Measurements from ENCODE around the gene SSBP3.

SSBP3 gene

DNA sequence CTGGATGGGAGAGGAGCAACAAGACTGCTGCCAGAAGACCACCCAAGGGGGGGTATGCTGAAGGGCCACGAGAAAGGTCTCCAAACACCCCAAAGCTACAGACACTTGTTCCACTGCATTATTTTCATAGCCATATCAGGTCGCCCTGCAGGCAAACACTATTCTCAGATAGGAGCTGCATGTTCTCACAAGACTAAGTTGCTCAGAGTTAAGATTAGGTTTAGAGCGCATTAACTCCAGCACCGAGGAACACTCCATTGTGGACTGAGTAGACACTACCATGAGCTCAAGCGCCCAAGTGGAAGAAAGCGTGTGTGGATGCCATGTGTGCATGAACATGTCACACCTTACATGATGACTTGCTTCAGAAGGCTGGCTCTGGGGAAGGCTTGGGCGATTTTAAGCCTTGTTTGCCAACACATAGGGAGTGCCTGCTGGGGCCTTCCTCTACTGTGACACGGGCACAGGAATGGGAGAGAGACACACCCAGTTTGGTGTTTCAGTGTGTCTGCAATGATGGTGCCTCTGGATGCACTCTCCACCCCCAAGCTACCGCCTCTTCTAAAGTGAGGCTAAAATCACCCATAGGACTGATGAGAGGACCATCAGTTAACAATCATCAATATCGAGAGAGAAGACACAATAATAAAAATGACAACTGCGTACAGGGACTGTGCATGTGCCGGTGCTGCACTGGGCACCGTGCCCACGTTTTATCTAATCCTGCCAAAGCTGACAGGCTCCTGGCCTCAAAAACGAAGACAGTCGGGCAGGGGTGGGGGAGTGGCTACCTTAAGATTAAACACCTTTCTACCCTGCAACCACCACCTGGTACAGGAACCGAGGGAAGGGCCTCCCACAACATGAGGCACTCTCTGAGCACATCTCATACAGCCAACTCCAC lies 34.9 kb downstream of the SSBP3 start:
- no peak for DNase-seq

DNA sequence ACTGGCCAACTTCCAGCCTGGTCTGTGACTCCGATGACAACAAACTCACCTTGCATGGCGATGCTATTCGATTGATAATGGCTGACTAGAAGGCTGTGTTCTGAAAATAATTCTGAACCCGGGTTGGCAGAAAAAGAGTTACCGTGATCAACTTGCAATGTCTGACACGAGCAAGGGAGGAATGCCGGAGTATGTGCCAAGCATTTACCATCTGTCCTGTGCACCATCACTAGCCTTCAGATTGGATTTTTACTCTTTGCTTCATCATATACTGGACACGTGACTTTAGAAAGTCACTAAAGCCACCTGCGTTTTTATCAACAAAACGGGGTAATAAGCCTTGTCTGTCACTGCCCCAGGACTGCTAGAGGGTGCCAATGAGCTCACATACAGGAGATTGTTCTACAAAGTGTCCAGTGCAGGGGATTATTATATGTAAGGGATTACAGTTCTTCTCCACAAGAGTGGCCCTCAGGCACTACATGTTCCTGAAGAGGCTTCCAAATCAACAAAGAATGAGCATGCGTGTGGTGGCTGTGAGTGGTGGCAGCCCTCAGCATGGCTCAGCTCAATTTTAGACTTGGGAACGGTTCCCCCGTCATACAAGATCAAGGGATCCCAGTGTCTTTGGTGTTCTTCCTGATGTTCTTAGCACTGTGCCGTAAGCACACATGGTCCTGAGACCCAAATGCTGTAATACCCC lies 35.8 kb downstream of the SSBP3 start:
- no peak for DNase-seq

DNA sequence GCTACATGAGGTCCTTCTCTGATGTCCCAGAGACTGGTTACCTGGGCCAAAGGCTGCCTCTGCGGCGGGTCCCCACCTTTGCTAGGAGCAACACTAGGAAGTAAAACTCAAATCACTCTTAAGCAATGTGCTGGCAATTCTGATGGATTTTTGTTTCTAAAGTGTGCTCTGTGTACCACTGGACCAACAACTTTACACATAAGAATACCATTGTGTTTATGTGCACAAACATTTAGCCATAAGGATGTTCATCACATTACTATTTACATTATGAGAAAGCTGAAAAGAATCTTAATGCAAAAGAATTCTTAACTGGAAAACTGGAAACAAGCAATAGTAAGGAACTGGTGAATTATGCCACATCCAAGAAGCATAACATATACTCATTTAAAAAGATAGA lies 38.6 kb downstream of the SSBP3 start:
- DNase-seq: no peak

DNA sequence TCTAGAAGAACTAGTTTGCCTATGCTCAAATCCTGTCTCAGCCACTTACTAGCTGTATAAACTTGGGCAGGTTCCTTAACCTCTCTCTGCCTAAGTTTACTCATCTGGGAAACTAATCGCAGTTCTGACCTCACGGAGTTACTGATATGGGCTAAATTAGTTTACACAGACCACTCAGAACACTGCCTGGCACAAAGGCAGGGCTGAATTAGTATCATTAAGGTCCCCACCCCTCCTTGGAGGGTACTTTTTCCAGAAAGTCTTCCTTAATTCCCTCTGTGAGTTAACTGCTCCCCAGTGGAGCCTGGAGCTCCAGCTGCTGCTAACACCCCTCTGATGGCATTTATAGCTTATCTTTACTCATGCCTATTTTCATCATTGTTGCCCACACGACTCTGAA lies 40.3 kb downstream of the SSBP3 start:
- no peak for DNase-seq

DNA sequence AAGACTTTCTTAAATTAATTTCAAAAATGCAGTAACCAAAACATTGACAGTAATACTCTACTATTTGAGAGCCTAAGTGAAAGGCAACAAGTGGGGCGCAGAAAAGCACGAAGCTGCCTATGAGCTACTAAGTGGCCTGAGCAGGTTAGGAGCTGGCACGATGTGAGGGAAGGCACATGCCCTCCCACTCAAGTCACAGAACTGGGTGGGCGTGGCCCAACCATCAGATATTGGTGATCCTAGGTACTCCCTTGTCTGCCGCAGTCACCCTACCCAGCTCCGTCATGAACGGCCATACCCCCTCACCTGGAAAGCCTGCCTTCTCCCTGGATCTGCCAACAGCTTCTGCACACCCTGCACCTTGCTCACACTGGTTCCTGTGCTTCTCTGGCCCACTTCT lies 40.8 kb downstream of the SSBP3 start:
- DNase-seq: no peak

DNA sequence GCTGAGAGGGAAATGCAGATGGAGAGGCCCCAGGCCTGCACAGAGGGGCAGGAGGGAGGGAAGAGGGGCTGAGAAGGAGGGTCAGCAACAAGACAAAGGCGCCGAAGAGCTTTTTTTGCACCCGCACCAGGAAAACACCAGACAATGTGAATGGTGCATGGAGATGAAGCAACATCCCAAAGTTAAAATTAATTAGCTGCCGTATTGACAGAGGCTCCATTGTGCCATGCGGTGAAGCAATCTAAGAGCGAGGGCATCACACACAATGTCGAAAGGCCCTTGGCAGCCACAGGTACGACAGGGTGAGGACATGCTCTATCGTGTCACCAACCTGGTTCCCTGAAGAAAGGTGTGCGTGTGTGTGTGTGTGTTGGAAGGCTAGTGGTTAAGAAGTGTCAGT lies 41.2 kb downstream of the SSBP3 start:
- no peak for DNase-seq

DNA sequence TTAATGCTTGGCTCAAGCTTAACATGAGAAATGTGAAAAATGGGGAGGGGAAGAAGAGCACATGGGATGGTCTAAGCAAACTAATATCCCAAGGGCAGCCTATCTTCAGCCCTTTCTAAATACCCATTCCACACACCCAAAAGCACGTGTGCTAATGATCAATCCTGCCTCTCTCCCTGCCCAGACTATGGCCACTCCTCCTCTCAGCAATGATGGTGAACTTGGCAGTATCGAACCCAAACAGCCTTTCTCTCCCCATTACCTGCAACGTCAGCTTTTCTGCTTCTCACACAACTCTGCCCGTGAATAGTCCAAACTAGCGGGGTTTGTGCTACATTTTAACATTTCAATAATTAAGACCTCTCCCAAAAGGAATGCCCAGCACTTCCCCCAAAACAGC lies 41.6 kb downstream of the SSBP3 start:
- no peak for DNase-seq

DNA sequence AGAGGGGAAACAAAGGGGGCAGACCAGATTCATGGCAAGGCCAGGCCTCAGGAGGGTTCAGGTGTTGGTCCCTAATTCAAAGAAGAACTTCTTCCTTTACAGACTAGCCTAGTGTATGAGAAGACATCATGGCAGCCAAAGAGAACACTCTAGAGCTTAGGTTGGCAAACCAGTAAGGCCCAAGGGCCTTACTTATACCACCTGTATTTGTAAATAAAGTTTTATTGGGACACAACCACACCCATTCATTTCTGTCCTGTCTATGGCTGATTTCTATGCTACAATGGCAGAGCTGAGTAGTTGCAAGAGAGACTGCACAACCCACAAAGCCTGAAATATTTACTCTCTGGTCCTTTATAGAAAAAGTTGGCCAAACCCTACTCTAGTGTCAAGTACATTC lies 42.3 kb downstream of the SSBP3 start:
- no peak for DNase-seq

DNA sequence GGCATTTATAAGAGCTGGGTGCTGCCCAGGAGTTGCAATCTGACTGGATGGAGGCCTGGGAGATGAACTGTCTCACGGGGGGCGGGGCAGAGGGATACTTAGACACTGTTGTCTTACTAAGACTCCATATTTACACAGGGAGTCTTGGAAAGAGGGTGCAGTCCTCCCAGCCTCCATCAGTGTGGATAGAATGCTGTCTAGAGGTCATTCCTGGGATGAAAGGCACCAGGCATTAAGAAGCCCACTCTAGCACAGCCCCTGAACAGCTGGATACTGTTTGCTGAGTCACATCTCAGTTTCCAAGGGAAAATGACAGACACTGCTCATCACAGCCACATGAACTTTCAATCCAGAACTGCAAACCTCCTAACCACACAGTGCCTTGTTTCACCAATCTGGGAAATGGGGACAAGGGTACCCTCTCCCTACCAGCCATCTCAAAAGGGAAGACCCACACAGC lies 43.3 kb downstream of the SSBP3 start:
- DNase-seq: no peak

DNA sequence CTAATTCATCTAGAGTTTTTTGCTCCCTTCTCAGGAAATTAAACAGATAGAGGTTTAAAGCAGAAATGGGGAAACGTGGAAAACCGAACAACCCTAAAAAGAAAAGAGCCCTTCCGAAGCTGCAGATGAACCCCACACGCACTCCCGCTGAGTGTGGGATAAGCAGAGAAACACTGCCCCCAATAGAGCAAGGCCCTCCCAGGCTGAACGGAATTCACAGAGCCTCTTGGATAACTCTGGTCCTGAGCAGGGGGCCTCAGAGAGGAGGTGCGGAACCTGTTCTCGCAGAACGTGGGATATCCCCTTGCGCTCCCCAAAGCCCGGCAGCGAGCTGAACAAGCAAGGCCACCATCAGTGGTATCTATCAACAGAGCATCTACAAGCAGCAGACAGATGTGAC lies 44.9 kb downstream of the SSBP3 start:
- no peak for DNase-seq

DNA sequence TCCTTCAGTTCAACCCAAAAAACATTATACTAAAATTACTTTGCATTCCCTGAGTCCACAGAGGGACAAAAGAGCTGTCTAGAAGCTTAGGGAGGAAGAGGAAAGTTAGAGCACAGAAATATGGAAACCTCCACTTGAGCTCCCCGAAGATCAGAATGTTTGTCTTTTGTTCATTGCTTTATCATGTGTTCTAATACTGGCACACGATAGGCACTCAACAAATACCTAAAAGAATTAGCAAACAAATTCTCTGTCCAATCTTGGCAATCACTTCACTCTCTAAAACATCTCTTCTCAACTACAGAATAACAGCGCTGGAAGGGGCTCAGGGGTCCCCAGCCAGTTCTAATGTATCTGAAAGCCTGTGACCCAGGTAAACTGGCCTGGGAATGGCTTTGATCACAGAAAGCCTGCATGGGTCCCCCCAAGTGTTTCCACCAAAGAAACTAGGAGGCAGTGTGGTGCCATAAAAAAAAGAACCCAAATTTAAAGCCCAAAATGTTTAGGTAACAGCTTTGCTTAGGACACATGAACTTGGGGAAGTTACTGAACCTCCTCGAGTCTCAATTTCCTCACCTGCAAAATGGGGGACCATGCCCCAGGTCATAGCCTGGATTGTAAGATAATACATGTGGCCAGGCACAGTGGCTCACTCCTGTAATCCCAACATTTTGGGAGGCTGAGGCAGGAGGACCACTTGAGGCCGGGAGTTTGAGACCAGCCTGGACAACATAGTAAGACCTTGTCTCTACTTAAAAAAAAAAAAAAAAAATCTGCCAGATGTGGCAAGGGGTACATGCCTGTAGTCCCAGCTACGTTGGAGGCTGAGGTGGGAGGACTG lies 45.8 kb downstream of the SSBP3 start:
- DNase-seq: no peak

DNA sequence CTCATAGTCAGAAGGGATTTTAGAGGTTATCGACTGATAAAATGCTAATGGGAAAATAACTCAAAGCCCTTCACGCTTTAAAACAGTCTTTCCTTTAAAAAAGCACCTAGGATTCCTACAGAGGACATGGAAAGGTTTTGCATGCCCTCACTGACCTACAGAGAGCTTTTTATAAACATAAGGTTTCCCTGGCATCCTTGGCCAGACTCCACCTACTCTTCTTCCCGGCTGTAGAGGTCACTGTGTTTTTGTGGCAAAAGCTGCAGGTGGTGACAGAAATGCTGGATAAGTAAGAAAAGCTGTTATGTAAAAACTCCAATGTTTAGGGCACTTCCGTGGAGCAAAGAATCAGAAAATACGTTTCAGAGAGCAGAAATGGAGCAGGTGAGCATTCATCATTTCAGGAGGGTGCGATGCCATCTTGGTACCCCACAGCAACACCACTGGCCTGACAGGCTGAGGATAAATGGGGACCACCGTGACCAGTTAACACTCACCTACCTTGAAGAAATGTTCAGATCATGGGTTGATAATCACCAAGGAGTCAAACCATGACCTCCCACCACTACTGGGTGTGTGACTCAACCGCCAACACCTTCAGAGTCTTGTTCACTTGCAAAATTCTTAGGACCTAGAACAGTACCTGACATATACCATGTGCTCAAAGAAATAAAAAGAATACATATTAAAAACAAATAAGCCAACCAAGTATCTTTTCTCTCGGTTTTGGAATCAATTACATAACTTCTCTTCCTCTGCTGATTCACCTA lies 46.6 kb downstream of the SSBP3 start:
- DNase-seq: no peak

DNA sequence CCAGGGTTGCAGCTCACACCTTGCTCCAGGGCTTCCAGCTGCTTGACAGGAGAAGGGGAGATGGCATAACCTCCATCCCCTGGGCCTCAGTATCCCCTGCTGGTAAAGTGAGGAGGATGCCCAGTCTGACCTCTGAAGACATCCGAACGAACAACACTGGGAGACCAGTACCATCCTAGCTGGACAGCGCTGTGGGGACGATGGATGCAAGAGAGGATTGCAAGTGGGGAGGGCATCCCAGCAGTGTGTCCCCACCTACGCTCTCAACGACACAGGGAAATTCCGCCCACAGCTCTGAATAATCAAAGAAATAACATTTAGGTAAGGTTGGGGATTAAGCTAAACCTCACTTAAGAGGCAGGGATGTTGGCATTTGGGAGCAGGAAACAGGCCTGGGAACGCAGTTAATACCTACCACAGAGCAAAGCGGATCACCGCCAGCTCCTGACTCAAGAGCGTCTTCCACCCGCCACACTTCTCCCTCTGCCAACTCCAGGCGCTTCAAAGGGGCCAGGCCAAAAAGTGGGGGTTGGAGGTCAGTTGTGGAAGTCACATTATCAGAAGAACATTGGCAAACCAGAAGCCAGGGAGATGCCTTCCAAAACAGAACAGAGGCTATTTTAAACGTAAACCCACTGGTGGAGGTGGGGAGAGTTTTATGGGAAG lies 47.6 kb downstream of the SSBP3 start:
- no peak for DNase-seq

DNA sequence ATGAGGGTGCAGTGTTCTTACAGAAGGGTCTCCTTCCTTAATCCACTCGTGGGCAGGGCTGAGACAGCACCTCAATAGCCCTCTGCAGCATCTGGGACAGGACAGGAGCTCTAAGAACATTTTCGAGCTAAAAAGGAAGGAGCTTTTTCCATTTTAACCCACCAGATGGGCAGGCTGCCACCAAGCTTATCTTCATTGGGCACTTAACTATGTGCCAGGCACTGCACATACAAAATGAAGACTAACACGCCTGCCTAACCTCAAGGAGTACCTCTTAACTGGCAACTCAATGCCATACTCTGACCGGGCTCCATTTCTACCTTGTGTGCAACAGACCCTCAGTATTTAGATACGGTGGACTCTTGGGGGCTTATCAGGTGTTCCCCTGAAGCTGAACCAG lies 48.2 kb downstream of the SSBP3 start:
- no peak for DNase-seq

DNA sequence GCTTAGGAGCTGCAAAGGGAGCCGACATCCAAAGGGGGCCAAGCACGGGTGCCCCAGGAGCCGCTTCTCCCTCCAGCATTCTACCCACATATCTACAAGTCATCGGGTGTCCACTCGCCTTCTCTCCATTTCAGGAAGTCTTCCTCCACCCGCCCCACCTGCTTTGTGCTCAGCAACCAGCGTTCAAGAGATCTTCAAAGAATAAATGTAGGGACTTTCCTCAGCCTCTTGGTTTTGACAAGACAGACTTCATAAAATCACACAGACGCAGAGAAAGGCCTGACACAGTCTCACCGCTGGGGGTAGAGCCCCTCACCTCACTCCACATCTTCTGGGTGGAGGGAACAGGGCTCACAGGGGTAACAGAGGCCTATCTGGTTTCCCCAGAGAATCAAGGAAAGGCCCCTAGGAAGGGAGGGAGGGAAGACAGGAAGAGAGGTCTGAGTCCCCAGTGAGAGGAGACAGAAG lies 49.5 kb downstream of the SSBP3 start:
- no peak for DNase-seq

DNA sequence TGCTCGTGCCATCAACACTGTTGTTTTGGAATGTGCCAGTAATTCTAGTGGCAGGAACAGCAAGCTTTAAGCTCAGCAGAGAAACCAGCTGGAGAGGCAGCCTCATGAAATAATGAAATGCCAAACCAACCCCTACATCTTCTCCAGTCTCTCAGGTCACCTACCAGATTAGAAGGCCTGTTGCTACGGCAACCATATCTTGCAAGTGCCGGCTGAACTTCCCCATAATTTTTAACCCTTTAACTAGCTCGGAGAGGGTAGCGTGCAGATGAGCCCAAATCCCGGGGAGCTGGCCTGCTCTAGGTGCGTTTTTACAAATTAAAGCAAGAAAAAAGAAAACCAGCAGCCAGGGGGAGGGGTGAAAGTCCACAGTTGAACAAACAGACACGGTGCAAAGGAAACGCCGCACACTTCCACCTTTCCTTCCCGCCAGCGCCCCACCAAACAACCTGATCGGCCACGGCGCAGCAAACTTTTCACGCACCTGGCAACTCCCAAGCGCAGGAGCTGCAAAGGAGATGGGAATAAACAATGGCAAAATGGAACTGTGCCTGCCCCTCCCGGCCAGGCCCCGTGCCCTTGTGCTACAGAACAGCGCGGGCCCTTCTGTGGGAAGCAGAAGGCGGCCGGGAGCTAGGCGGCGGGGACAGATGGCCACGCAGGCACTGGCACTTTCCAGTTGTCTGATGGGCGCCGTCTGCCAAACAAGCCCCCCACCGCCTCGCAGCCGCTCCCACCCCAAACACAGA lies 50.1 kb downstream of the SSBP3 start:
- DNase-seq: no peak

DNA sequence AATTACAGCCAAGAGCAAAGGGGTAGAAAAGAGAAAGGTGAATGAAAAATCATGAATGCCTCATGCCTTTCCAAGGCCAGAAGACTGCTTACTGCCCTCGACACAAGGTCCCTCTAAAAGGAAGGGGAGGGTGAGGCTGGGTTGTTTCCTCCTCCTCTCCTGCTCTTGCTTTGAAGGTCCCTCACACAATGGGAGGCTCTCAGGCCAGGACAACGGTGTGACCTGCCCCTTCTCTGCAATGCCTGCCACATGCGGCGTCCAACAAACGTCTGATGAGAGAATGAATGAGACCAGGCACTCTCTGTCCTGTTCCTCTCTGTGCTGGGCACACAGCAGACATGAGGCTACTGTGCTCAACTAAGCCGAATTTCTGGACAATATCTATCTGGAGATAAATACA lies 51.3 kb downstream of the SSBP3 start:
- DNase-seq: no peak

DNA sequence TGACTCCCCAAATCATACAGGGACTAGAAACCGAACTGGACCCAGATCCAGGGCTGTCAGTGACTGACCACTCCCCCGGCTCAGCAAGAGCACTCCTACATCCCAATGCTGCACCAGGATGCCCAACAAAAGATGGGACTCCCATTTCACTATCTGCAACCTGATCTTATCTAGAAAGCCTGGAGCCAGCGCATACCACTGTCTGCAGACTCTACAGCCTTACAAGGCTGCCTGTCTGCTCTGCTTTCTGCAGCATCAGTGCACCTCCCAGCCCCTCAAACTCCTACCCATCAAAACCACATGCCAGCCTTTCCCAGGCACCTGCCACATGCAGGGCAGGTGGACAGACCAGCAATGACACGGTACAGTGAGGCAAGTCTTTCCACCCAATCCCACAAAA lies 52.2 kb downstream of the SSBP3 start:
- DNase-seq: no peak

DNA sequence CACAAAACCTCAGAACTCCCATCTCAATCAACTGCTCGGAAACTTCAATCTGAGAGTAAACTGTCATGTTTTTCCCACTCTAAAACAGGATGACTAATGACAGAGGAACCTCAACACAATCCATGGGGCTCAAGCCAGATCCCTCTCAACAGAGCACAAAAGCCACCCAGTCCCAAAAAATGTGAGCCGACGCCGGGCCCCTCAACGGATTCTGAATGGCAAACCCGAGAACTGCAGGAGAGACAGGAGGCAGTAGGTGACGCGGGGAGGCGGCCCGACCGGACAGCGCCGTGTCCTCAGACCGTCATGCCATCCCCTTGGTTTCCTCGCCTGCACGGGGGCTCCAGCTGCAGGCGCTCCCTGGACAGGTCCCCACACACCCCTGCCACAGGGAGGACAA lies 53.4 kb downstream of the SSBP3 start:
- DNase-seq: no peak

DNA sequence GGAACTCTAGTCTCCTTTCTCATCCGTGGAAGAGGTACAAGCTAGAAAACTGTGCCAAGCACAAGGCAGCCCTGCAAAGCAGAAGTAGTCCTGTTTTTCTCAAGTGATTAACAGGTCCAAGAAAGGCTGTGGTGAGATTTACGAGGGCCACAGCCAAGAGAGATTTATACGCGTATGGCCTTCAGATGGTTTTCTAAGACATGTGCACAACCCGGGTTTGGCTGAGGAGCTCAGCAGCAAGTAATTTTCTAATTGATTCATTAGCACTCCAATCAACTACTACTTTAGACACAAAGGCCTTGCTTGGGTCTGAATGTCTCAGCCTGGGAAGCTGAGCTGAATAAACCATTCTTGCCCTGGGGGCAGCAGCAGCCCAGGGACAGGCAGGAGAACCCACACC lies 55.8 kb downstream of the SSBP3 start:
- DNase-seq: no peak

DNA sequence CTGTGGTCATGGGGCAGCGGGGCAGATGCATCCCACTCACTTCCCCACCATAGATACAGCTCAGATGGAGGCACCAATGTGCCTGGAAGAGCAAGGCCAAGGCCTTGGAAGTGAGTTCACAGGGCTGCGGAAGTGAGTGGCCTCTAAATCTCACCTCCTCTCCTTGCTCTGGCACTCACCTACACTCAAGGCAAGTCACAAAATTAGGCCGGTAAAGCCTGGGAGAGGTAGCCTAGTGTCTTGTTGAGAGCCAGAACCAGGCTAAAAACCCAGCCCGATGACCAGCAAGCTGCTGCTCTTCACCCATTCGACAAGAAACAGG lies 57.5 kb downstream of the SSBP3 start:
- DNase-seq: no peak

Data from GOT3 (cell line).